Tibial nerve (tissue), 4 donors: ENCODE data around the gene CALY. TPM values are rescaled to one million over a fixed set of nuclear protein-coding genes. Genes with fewer than 3 reads are reported as not detected.

ENCODE experiments used
- DNase-seq, 2 donors: peaks; one replicate each; pipeline ENCODE4 v3.0.0-alpha.2; 2019; ENCODE audit warnings: low spot score in 2 of 2
- H3K27ac ChIP-seq, 4 donors: fragments of 200-600 bp; sonication (generic) in 3 of 4; one replicate each; pipeline ENCODE4 v1.5.1; 2017 to 2019; ENCODE audit warnings: mild to moderate bottlenecking in 1 of 4
- H3K27me3 ChIP-seq, 2 donors: fragments of 200-600 bp; sonication (generic) in 1 of 2; one replicate each; pipeline versions ENCODE4 v1.5.1 to v1.6.0; 2017 to 2019
- H3K36me3 ChIP-seq, 3 donors: fragments of 200-600 bp; sonication (generic); one replicate each; pipeline ENCODE4 v1.5.1; 2018 to 2019
- H3K4me1 ChIP-seq, 4 donors: fragments of 200-600 bp; sonication (generic) in 3 of 4; one replicate each; pipeline ENCODE4 v1.5.1; 2017 to 2019
- H3K4me3 ChIP-seq, 4 donors: fragments of 200-600 bp; sonication (generic) in 3 of 4; one replicate each; pipeline ENCODE4 v1.5.1; 2017 to 2019; ENCODE audit warnings: mild to moderate bottlenecking in 1 of 4, moderate library complexity in 1 of 4
- H3K9me3 ChIP-seq, 4 donors: fragments of 200-600 bp; sonication (generic) in 3 of 4; one replicate each; pipeline ENCODE4 v1.5.1; 2017 to 2019
- EP300 ChIP-seq, 2 donors: sonication (generic); formaldehyde crosslinking; IDR thresholded peaks; one replicate each; pipeline ENCODE4 v1.6.1; 2017; ENCODE audit warnings: antibody characterized with exemption in 2 of 2, mild to moderate bottlenecking in 1 of 2
- POLR2A ChIP-seq, 2 donors: fragments of 450-650 bp; IDR thresholded peaks; one replicate each; pipeline ENCODE4 v1.6.1; 2017; ENCODE audit warnings: antibody characterized with exemption in 2 of 2, mild to moderate bottlenecking in 2 of 2, moderate library complexity in 2 of 2
- WGBS, 2 donors: methylation state at CpG; one replicate each; pipeline ENCODE4 v1.1.5; 2018; 5-methylcytosine and 5-hydroxymethylcytosine counted together
- total RNA-seq, 4 donors: library from RNA; depleted of rRNA; stranded (reverse); fragments of >200 nt; gene quantifications; one replicate each; pipeline ENCODE4 v1.1.0, GENCODE V29; 2016
- TF ChIP-seq, protein P1 (sequence below), 5 experiments: fragments of 200-600 bp in 3 of 5; fragments of 450-650 bp in 2 of 5; sonication (generic) in 3 of 5; IDR thresholded peaks; one replicate each; pipeline ENCODE4 v1.5.1; 2016 to 2019; ENCODE audit warnings: antibody characterized with exemption in 5 of 5, mild to moderate bottlenecking in 3 of 5, moderate library complexity in 2 of 5

Gene CALY
- total RNA-seq, 4 donors from 2014 or later = 0.60 to 4.4 (median 1.2) TPM; not detected in 1

DNA sequence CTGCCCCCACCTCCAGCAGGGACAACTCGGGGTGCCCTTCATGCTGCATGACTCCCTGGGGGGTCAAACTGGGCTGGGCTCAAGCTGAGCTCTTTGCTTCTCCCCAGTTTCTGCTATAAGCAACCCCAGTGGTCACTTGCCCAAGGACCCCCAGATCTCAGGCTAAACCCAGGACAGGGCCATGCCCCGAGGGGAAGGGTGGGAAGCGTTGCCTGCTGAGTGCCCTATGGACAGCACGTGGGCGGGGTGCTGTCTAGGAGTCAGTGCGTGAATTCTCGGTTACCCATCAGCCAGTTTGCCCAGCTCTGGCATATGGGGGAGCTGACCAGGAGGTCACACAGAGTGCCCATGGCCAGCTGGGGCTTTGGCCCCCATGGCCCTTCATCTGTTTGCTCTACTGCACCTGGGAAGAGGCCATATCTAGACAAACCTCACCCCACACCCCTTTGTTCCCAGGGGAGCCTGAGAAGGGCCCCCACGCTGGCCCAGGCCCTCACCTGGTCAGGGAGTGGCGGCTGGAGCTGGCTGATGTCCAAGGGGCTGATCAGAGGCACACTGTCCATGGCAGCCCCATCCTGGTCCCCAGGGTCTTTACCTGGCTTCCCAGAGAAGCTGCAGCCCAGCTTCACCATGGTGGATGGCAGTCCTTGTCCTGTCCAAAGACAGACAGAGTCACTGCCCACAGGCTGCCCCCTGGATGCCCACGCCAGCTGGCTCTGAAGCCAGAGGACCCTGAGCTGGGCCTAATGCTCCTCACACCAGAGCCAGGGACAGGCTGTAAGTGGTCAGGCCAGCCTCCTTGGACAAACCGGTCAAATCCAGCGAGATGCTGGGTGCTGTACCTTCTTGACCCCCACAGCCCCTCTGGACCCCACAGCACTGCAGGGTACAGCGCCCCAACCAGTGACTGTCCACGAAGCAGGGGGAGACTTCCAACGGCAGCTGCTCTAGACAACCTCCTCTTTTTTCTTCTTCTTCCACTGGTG lies 8.0 kb downstream of the CALY start:
- peaks cover 0 to 85% of the 10 kb centered on the region in 2 donors for H3K27me3 ChIP-seq
- no peak for DNase-seq
- H3K4me3 ChIP-seq = no peak overlapping the region
- H3K27ac ChIP-seq = no peak overlapping the region
- no peaks in the 10 kb centered on the region for H3K9me3 ChIP-seq
- WGBS, 2 donors = 76 to 81% methylated on average over 12 to 13 of the region's 15 CpGs
- no peaks in the 10 kb centered on the region for H3K36me3 ChIP-seq
- no peak for TF ChIP-seq POLR2A (IDR thresholded peaks at IDR 0.05)
- no peak for TF ChIP-seq EP300 (IDR thresholded peaks at IDR 0.05)
- TF ChIP-seq, protein P1, sequence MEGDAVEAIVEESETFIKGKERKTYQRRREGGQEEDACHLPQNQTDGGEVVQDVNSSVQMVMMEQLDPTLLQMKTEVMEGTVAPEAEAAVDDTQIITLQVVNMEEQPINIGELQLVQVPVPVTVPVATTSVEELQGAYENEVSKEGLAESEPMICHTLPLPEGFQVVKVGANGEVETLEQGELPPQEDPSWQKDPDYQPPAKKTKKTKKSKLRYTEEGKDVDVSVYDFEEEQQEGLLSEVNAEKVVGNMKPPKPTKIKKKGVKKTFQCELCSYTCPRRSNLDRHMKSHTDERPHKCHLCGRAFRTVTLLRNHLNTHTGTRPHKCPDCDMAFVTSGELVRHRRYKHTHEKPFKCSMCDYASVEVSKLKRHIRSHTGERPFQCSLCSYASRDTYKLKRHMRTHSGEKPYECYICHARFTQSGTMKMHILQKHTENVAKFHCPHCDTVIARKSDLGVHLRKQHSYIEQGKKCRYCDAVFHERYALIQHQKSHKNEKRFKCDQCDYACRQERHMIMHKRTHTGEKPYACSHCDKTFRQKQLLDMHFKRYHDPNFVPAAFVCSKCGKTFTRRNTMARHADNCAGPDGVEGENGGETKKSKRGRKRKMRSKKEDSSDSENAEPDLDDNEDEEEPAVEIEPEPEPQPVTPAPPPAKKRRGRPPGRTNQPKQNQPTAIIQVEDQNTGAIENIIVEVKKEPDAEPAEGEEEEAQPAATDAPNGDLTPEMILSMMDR (IDR thresholded peaks at IDR 0.05) = no peak
- H3K4me1 ChIP-seq = peaks cover 0 to 39% (median 17%) of the 10 kb centered on the region in 4 donors

DNA sequence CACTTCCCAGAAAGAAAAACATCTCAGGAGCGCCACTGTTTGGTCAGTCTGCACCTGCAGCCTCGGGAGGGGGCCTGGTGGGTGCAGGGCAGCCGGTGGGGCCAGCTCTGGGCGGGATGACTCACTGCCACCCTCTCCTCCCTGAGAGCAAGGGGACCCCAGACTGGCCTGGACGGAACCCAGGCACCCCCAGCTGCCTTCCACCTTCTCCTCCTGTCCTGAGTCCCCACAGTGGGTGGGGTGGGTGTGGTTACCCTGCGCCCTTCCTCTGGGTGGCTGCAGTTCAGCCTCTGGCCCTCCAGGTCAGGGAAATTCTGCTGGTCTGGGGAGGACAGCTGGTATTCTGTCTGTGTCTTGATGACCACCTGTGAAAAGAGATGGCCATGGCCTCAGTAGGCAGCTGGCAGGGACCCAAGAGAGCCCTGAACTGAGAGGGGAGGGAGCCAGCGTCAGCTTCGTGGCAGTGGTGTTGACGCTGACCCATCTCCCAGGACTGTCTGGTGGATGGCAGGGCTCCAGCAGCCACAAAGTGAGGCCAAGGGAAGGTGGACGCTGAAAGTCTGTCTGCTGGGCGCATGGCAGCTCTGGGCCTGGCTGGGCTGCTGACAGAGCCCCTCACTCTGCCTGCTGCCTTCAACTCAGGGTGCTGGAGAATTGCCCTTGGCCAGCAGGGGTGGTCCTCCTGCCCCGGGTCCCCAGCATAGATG lies 8.9 kb downstream of the CALY start:
- 43 to 57% methylated on average over 7 to 12 of the region's 12 CpGs for WGBS, 2 donors
- Histone ChIP-seq H3K9me3 (no peaks in the 10 kb centered on the region), H3K4me1 (peaks cover 0 to 39% (median 17%) of the 10 kb centered on the region in 4 donors), H3K4me3 (no peak overlapping the region), H3K36me3 (no peaks in the 10 kb centered on the region), H3K27me3 (peaks cover 0 to 78% of the 10 kb centered on the region in 2 donors), H3K27ac (no peak overlapping the region)
- DNase-seq = no peak
- TF ChIP-seq, protein P1 (IDR thresholded peaks at IDR 0.05) = no peak

DNA sequence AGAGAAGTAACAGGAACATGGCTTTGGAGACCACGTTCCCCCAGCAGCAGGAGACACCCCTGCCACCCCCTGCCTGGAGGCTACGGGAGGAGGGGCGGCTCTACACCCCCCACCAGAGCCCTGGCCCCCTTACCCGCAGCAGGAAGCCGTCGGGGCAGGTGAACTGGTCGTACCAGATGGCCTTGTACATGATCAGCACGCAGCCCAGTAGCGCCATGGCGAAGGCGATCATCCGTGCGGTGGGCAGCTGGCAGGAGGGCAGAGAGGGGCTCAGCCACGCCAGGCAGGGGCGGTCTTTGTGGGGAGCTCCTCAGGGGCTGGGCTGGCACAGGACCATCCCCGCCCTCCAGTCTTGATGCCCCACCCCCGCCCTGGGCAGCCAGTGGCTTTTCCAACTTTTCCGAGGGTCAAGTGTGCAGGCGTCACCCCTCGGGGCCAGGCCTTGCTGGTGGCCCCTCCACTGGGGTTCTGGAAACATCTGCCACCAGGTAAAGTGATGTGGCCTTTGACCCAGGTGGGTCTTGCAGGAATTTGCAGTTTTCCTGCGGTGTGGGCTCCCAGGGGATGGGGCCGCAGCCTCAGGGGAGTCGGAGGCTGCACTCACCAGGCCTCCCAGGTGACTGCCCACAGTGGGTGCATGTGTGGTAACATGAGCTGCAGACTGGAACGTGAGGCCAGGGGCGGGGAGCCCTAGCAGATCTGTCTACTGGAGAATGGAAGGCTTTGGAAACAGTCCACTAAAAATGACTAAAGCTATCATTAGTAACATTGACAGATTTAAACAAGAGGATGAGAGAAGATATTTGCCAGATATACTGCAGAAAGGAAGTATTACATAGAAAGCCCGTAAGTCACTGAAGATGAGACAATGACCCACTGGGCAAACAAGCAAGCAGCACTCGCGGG lies 9.7 kb downstream of the CALY start:
- Histone ChIP-seq H3K27ac (no peak overlapping the region), H3K4me1 (peaks cover 0 to 39% (median 17%) of the 10 kb centered on the region in 4 donors), H3K36me3 (no peaks in the 10 kb centered on the region), H3K27me3 (peaks cover 0 to 70% of the 10 kb centered on the region in 2 donors), H3K9me3 (no peaks in the 10 kb centered on the region), H3K4me3 (no peak overlapping the region)
- WGBS, 2 donors = 33 to 38% methylated on average over 24 to 28 of the region's 28 CpGs
- TF ChIP-seq, protein P1 (IDR thresholded peaks at IDR 0.05) = no peak
- no peak for TF ChIP-seq EP300 (IDR thresholded peaks at IDR 0.05)
- no peak for TF ChIP-seq POLR2A (IDR thresholded peaks at IDR 0.05)
- no peak for DNase-seq

DNA sequence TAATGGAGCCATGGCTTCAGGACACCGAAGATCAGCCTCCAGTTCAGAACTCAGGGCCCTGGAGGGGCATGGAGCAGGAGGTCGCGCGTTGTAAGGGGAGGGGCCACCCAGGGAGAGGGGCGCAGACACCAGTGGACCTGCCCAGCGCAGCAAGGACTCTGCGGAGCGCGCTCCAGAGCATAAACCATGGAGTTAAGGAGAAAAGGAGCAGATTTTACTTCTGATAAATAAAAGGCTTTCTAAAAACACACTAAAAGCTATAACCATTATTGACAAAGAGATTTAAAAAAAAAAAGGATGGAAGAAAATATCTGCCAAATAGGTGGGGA lies 10.5 kb downstream of the CALY start:
- H3K36me3 ChIP-seq = no peaks in the 10 kb centered on the region
- TF ChIP-seq, protein P1 (IDR thresholded peaks at IDR 0.05) = no peak
- TF ChIP-seq POLR2A (IDR thresholded peaks at IDR 0.05) (no peak), EP300 (IDR thresholded peaks at IDR 0.05) (no peak)
- 33 to 43% methylated on average over 9 of the region's 9 CpGs for WGBS, 2 donors
- H3K4me3 ChIP-seq = peak overlapping the region in 1 of 4 donors; percentile 50
- DNase-seq = no peak
- peaks cover 0 to 39% (median 17%) of the 10 kb centered on the region in 4 donors for H3K4me1 ChIP-seq
- H3K9me3 ChIP-seq = no peaks in the 10 kb centered on the region
- H3K27ac ChIP-seq = no peak overlapping the region
- peaks cover 0 to 65% of the 10 kb centered on the region in 2 donors for H3K27me3 ChIP-seq
